Vagina (tissue), 2 donors: Measurements from ENCODE around the gene FLNB.

Experiments used
- POLR2A ChIP-seq, 2 donors: fragments of 450-650 bp; IDR thresholded peaks; one replicate each; pipeline ENCODE4 v1.6.1; 2017; ENCODE audit warnings: antibody characterized with exemption in 2 of 2, mild to moderate bottlenecking in 2 of 2, moderate library complexity in 2 of 2
- POLR2AphosphoS5 ChIP-seq, 2 donors: sonication (generic); formaldehyde crosslinking; IDR thresholded peaks; one replicate each; pipeline ENCODE4 v1.9.0; 2017; ENCODE audit warnings: antibody characterized with exemption in 2 of 2, mild to moderate bottlenecking in 2 of 2, low read depth in 1 of 2; ENCODE audit not compliant: insufficient read depth in 1 of 2
- TF ChIP-seq, protein P1 (sequence below), 3 experiments: fragments of 450-650 bp in 2 of 3; fragments of 200-600 bp in 1 of 3; sonication (generic) in 1 of 3; IDR thresholded peaks; one replicate each; pipeline ENCODE4 v1.5.1; 2017 to 2019; ENCODE audit warnings: antibody characterized with exemption in 3 of 3, mild to moderate bottlenecking in 2 of 3, moderate library complexity in 2 of 3

DNA sequence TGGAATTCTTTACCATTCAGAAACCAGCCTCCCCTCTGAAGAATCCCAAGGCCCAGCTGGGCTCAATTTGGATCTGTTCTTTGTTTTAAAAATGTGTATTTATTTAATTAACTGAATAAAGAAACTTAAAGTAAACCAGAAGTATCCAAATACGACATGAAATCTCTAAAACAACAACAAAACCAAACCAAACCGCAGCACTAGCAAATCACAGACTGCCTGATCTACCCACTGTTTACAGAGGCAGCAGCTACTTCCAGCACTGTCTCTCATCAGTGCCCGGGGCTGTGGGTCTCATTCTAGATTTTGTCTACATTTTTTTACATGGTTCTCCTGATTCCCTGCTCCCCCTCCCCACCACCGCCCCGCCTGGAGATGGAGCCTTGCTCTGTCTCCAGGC, 2.3 kb downstream of the FLNB start:
- TF ChIP-seq, protein P1, sequence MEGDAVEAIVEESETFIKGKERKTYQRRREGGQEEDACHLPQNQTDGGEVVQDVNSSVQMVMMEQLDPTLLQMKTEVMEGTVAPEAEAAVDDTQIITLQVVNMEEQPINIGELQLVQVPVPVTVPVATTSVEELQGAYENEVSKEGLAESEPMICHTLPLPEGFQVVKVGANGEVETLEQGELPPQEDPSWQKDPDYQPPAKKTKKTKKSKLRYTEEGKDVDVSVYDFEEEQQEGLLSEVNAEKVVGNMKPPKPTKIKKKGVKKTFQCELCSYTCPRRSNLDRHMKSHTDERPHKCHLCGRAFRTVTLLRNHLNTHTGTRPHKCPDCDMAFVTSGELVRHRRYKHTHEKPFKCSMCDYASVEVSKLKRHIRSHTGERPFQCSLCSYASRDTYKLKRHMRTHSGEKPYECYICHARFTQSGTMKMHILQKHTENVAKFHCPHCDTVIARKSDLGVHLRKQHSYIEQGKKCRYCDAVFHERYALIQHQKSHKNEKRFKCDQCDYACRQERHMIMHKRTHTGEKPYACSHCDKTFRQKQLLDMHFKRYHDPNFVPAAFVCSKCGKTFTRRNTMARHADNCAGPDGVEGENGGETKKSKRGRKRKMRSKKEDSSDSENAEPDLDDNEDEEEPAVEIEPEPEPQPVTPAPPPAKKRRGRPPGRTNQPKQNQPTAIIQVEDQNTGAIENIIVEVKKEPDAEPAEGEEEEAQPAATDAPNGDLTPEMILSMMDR (IDR thresholded peaks at IDR 0.05): no peak
- TF ChIP-seq POLR2AphosphoS5 (IDR thresholded peaks at IDR 0.05; ENCODE audit: insufficient read depth in 1 of 2, low read depth in 1 of 2): no peak
- TF ChIP-seq POLR2A (IDR thresholded peaks at IDR 0.05): no peak
